GM20000 (cell line): Measurements from ENCODE around the gene CXCR3.

Source experiments
- DNase-seq: peaks from one replicate; pipeline ENCODE4 v3.0.0; 2012; ENCODE audit warnings: low spot score
- CTCF ChIP-seq: IDR thresholded peaks from 2 replicates; pipeline ENCODE4 v1.5.1; 2012; ENCODE audit warnings: mild to moderate bottlenecking, control low read depth; ENCODE audit errors: extremely low read depth, missing control alignments

Gene CXCR3

GRCh38 chrX:71622576-71623450 is 4.5 kb upstream of the CXCR3 start:
- DNase-seq, result peak; percentile 57
- no peak for TF ChIP-seq CTCF

GRCh38 chrX:71622032-71622575 is 3.8 kb upstream of the CXCR3 start:
- TF ChIP-seq CTCF, result no peak
- DNase-seq, result no peak

- no peak for DNase-seq
- TF ChIP-seq CTCF, result no peak
Measured at GRCh38 chrX:71621603-71622002, 3.3 kb upstream of the CXCR3 start.

- DNase-seq, result no peak
- TF ChIP-seq CTCF, result no peak
Measured at GRCh38 chrX:71619986-71620385, 1.7 kb upstream of the CXCR3 start.

- no peak for DNase-seq
- no peak for TF ChIP-seq CTCF
Measured at GRCh38 chrX:71619193-71619592, 882 bp upstream of the CXCR3 start.

GRCh38 chrX:71618787-71619186 is 476 bp upstream of the CXCR3 start:
- TF ChIP-seq CTCF, result no peak
- no peak for DNase-seq

GRCh38 chrX:71617742-71618141 is 569 bp downstream of the CXCR3 start:
- DNase-seq, result no peak
- no peak for TF ChIP-seq CTCF
